GM12892 (cell line): ENCODE measurements around the gene HRH1. TPM values are rescaled to one million over a fixed set of nuclear protein-coding genes. Genes with fewer than 3 reads are reported as not detected.
"Not testable (repeated sequence)": the region's sequence is repeated elsewhere in the genome, so short reads cannot be mapped to it uniquely, and the experiment has no call there.

Experiments
- DNase-seq: peaks from one replicate; pipeline ENCODE4 v3.0.0; 2011; ENCODE audit not compliant: insufficient read length
- FAIRE-seq: peaks from 2 replicates; lab custom pipeline; 2011; peaks lifted over from hg19 to GRCh38; lab: Jason Lieb, UNC
- POLR2A ChIP-seq: IDR thresholded peaks from 2 replicates; pipeline ENCODE4 v1.6.1; 2011; ENCODE audit warnings: low read depth, low read length, control low read depth
- POLR2AphosphoS5 ChIP-seq: IDR thresholded peaks from 2 replicates; pipeline ENCODE4 v1.6.1; 2011; ENCODE audit warnings: low read depth, low read length, control low read depth
- TAF1 ChIP-seq: IDR thresholded peaks from 2 replicates; pipeline ENCODE4 v1.6.1; 2011; ENCODE audit warnings: low read depth, mild to moderate bottlenecking, control low read depth, low read length, borderline replicate concordance
- polyA plus RNA-seq: library from polyadenylated mRNA; unstranded; fragments of >200 nt; gene quantifications from one replicate; pipeline ENCODE4 v1.2.1, GENCODE V29; 2012; ENCODE audit warnings: missing spikeins, inconsistent platforms; ENCODE audit not compliant: missing spikeins

The HRH1 gene, protein sequence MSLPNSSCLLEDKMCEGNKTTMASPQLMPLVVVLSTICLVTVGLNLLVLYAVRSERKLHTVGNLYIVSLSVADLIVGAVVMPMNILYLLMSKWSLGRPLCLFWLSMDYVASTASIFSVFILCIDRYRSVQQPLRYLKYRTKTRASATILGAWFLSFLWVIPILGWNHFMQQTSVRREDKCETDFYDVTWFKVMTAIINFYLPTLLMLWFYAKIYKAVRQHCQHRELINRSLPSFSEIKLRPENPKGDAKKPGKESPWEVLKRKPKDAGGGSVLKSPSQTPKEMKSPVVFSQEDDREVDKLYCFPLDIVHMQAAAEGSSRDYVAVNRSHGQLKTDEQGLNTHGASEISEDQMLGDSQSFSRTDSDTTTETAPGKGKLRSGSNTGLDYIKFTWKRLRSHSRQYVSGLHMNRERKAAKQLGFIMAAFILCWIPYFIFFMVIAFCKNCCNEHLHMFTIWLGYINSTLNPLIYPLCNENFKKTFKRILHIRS
- polyA plus RNA-seq = not detected

DNA sequence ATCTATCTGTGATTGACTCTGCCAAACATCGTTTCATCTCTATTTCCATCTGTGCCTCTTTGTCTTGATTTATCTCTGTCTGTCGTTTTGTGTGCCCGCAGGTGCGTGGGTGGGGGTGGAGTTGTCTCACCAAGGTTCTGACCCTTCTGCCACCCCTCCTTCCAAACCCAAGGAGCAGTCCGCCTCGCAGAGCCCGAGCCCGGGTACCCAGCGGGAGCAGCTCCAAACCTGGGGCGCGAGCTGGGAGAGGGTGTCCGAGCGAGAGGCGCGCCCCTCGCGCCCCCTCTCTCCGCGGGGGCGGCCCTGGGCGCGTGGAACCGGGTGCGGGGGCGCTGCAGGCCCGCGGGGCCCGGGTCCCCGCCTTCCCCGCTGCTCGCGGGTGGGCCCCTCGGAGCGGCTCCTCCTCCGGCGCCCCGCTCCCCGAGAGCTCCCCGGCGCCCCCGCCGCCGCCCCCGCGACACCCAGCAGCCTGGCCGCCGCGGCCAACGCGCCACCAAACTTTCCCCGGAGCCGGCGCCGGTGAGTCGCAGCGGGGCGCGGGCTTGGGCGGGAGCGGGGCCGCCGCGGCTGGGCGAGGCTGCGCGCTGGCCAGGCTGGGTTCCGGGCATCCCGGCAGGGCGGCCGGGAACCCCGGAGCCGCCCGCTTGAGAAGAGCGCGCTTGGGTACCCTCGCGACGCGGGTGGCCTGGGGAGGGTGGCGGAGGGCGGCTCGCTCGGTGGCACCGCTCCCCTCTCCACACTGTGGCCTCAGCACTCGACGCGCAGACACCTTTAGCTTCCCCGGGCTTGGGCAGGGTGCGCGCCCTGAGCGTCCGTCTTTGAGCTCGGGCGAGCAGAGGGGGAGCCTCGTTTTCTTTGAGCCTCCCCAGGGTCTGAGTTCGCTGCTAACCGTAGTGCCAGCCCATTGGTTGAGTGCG is at the start of gene HRH1:
TSS of gene HRH1 (plus strand) at position 458 of the 917 bp plus-strand sequence. CDS start 104,545 bp downstream, outside the sequence.
- no peak for DNase-seq
- FAIRE-seq = no peak
- TF ChIP-seq POLR2AphosphoS5 (no peak), POLR2A (no peak), TAF1 (no peak)

GRCh38 chr3:11113316-11113715 is 41.0 kb upstream of the HRH1 start:
- FAIRE-seq, DNase-seq: not testable (repeated sequence)

DNA sequence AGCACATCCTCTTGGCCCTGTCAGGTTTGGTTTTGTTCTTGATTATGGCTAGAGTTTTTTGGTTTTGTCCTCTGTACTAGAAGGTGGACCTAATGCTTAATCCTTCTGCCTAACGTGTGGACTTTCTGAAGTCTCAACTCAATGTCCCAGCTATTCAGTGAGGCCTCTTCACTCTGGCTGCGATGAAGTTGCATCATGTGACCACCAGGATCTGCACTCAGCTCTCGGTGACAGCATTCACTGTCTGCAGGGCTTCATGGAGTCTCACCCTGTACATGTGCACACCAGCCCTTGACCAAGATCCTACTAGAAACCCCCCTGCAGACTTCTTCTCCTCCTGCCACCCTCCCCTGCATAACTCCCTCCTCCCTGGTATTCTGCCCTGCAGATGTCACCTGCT is 38.7 kb upstream of the HRH1 start:
- FAIRE-seq (no peak), DNase-seq (no peak)
- TF ChIP-seq TAF1 = no peak
- no peak for TF ChIP-seq POLR2AphosphoS5
- TF ChIP-seq POLR2A = no peak

- DNase-seq (no peak), FAIRE-seq (no peak)
- no peak for TF ChIP-seq TAF1
- TF ChIP-seq POLR2AphosphoS5 = no peak
Observed at GRCh38 chr3:11116336-11117059, 37.8 kb upstream of the HRH1 start.

DNA sequence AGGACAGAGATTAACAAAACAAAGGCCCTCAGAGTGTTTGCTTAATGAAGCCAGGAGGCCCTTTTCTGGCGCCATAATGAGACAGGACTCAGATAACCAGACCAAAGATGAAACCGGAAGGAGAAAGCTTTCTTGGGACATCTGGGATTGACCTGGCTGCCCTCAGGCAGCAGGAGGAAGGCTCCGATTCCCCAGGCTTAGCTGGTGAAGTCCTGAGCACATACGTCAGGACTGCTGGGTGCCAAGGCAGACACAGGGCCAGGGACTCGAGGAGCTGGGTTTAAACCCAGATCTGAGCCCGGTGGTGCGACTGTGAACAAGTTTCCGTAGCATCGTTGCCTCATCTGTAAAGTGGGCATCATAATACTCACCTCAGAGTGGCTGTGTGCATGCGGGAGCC is 36.7 kb upstream of the HRH1 start:
- no peak for TF ChIP-seq POLR2A
- TF ChIP-seq TAF1 = no peak
- no peak for TF ChIP-seq POLR2AphosphoS5
- DNase-seq (no peak), FAIRE-seq (no peak)

GRCh38 chr3:11118181-11118682 is 36.1 kb upstream of the HRH1 start:
- DNase-seq (no peak), FAIRE-seq (no peak)
- no peak for TF ChIP-seq POLR2A
- no peak for TF ChIP-seq TAF1
- TF ChIP-seq POLR2AphosphoS5 = no peak

DNA sequence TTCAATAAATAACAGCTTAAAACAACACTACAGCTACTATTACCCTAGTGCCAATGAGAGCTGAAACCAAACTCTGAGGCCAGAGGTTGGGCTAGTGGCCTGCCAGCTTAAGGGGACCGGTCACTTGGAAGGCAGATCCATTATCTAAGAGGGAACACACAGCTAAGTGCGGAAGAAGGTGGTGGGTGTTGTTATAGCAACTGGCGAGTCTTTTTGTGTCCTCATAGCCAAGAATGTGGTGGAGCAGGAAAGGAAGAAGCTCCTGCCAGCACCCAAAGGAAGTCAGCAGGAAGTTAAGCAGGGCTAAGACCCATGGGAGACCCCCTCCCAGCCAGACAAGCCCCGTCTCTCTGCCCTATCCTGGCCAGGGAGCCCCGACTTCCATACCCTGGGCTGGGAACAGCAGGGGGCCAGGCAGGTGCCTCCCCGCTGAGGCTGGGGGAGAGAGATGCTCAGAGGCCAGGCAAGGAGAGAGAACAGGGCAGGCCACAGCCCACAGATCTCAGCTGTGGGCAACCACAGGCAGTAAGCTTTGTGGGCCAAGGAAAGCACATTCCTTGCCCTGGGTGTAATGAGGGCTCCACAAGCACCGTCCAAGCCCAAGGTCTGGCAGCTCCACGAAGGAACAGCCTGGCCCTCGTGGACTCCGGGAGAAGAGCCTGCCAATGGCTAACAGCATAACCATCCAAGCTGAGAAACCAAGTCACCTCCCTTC is 34.0 kb upstream of the HRH1 start:
- FAIRE-seq (no peak), DNase-seq (no peak)
- no peak for TF ChIP-seq POLR2AphosphoS5

DNA sequence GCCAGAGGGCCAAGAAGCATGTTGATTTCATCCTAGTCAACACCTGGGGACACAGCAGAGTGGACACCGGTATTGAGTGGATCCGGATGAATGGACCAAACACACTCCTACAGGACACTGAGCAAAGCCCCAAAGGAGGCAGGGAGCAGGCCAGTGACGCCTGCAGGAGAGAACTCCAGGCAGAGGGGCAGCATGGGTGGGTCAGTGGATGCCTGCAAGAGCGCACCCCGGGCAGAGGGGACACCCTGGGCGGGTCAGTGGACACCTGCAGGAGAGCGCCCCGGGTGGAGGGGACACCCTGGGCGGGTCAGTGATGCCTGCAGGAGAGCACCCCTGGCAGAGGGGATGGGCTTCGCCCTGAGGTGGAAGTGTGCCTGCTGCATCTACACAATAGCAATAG is 27.6 kb upstream of the HRH1 start:
- FAIRE-seq = no peak
- no peak for DNase-seq
- no peak for TF ChIP-seq POLR2A

DNA sequence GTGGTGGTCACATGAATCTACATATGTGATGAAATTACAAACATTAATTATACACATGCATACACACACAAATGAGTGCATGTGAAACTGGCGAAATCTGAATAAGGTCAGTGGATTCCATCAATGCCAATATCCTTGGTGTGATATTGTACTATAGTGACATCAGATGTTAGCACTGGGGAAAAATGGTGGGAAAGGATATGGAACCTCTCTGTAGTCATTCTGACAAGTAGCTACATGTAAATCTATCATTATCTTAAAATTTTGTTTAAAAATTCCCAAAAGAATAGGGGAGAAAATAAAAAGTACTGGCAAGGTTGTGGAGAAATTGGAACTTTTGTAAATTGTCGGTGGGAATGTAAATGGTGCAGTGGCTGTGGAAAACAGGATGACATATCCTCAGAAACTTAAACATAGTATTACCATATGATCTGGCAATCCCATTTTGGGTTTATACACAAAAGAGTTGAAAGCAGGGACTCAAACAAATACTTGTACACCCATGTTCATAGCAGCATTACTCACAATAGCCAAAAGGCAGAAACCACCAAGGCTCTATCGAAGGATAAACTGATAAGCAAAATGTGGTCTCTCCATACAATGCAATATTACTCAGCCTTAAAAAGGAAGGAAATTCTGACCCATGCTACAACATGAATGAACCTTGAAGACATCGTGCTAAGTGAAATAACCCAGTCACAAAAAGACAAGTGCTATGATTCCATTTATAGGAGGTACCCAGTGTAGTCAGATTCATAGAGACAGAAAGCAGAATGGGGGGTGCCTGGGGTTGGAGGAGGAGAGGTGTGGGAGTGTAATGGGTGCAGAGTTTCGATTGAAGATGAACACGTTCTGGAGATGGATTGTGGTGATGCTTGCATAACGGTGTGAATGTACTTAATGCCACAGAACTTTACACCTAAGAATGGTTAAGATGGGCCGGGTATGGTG is 25.3 kb upstream of the HRH1 start:
- FAIRE-seq (no peak), DNase-seq (no peak)
- no peak for TF ChIP-seq POLR2AphosphoS5
- TF ChIP-seq POLR2A = no peak
- no peak for TF ChIP-seq TAF1

- DNase-seq (no peak), FAIRE-seq (no peak)
- TF ChIP-seq TAF1 = no peak
- no peak for TF ChIP-seq POLR2A
- TF ChIP-seq POLR2AphosphoS5 = no peak
Observed at GRCh38 chr3:11130385-11130784, 23.9 kb upstream of the HRH1 start.
